GM19035 (cell line): ENCODE data around the gene HBG1.
A peak's percentile ranks its signal among the peaks of the same experiment; 100 is the strongest.
"Not testable (repeated sequence)": the region's sequence is repeated elsewhere in the genome, so short reads cannot be mapped to it uniquely, and the experiment has no call there.

Experiments
- ATAC-seq: cut with Tn5 transposase; IDR thresholded peaks from one replicate; pipeline ENCODE4 v1.9.1; 2021; ENCODE audit not compliant: unreplicated experiment

HBG1 gene

DNA sequence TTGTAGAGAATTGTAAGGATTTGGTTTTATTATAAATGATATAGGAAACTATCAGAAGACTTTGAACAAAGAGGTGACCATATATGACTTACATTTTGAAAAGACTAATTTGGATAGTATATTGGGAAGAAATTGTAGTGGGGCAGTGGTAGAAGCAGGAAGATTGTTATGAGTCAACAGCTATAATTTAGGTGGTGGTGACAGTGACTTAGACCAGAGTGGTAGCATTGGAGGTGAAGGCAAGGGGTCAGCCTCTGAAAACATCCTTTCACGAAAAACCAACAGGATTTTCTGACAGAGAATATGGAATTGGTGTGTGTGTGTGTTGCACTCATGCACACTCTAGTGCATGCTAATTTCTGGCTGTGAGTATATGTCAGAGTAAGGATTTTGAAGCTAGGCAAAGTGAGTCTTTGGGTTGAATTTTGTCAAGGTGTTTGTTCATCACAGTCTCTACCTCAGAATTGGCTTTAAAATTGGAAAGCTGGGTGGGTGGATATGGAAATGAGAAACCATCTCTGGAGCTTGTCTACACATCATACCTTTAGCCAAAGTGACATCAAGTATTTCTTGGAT lies 28.2 kb upstream of the HBG1 start:
- ATAC-seq = peak; percentile 61

DNA sequence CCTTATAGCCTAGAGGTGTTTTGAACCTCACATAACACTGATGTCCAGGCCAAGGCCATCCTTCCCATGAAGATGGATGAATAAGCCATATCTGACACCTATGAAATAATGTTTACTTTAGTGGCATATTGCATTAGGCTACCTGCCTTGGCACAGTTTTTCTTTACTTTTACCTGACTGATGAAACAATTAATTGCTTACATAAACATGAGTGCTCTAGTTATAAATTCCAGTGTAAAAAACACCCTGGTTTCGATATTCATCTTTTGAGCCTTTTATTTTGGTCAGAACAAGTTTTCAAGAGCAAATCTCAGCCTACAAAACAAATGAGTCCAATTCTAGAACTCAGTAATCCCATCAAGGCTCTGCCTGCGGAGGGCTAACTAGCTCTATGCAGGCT lies 27.0 kb upstream of the HBG1 start:
- ATAC-seq = no peak

DNA sequence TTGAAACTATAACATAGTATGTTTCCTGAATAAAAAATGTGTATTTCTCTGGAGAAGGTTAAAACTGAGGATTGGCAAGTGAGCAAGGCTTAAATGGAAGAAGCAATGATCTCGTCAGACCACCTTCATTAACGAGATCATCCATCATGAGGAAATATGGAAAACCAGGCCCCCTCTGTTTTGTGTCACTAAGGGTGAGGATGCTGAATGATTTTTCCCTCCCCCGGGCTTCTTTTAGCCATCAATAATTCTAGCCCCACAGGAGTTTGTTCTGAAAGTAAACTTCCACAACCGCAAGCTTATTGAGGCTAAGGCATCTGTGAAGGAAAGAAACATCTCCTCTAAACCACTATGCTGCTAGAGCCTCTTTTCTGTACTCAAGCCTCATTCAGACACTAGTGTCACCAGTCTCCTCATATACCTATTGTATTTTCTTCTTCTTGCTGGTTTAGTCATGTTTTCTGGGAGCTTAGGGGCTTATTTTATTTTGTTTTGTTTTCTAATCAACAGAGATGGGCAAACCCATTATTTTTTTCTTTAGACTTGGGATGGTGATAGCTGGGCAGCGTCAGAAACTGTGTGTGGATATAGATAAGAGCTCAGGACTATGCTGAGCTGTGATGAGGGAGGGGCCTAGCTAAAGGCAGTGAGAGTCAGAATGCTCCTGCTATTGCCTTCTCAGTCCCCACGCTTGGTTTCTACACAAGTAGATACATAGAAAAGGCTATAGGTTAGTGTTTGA lies 25.9 kb upstream of the HBG1 start:
- no peak for ATAC-seq

DNA sequence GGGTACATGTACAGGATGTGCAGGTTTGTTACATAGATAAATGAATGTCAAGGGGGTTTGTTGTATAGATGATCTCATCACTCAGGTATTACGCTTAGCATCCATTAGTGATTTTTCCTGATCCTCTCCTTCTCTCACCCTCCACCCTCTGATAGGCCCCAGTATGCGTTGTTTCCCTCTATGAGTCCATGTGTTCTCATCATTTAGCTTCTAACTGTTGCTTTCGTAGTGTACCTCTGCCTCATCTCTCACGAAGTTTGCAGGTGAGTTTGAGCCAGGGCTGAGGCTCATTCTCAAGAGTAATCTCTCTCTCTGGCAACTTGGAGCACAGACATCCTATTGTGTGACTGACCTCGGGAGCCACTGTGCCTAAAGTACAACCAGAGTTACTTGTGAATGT lies 24.7 kb upstream of the HBG1 start:
- ATAC-seq = no peak

DNA sequence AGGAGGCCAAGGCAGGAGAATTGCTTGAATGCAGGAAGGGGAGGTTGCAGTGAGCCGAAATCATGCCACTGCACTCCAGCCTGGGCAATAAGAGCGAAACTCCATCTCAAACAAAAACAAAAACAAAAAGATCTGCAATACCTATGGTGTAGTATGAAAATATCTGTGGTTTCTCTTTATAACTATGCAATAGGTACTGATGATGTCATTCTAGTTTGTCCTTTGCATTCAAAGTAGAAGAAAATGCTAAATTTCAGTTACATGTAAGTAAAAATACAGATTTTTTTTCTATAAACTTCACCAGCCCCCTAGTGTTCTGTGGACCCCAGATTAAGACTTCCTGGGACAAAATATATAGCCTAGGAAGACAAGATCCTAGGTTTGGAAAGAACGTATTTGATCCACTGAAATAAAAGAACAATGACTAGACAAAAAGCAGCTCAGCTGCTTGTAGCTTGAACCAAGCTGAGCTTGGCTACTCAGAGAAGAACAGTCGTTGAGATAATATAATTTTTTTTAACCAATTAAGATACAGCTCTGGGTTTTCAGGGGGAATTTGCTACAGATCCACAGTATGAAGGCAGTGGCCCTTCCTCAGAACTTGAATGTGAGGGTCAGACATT lies 22.8 kb upstream of the HBG1 start:
- ATAC-seq = no peak

DNA sequence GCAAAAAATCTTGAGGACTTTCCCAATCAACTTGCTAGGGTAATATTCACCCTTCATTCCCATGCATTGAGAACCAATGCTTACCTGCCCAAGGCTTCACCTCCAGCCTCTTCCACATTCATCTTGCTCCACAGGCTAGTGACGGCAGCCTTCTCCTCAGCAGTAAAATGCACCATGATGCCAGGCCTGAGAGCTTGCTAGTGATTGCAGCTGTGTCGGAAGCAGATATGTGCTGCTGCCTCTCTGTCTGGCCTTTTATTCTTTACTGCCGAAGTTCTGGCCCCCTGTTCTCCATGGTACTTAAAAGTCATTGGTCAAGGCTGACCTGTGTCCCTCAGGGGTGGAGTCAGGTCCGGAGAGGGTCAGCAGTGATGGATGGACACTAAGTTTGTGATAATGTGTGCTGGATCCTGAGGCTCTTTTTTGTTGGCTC lies 20.1 kb upstream of the HBG1 start, which contains the start of gene HBE1:
Gene HBE1, minus strand, starts transcription at position 231 of the 433 bp plus-strand sequence. Its CDS starts 55 bp downstream, at position 176.
- no peak for ATAC-seq

DNA sequence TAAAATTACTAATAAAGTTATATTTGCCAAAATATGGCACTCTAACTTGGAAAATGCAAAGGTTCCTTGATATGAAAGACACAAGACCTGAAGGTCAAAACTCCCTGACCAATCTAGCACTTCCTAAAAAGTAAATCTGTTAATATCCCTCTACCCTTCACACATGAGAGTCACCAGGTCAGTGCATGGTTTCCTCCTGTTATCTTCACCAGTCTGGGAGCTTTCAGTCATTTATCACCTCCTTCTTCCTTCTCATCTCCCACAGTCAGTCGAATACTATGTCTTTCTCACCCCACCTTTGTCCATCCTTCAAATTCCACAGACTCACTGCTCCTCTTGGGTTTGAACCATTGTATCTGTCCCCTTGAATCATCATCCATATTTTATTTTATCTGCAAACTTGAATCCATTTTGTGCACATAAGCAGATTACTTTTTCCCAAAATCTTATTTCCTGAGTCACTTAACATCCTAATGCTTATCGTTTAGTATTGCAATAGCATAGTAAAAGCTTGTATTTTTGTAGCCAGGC lies 17.4 kb upstream of the HBG1 start:
- no peak for ATAC-seq

DNA sequence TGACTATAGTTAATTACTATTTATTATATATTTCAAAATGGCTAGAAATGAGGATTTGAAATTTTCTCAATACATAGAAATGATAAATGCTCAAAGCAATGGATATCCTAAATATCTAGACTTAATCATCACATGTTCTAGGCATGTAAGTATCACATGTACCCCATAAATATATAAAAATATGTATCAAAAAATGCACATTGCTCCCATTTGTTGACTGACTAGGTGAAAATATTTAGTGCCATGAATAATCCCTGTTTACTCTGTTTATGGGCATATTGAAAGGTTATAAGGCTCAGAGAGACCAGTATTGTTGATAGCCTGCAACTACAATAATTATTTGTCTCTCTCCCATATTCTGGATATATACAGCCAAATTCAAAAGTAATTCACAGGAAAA lies 17.0 kb upstream of the HBG1 start:
- ATAC-seq = no peak

DNA sequence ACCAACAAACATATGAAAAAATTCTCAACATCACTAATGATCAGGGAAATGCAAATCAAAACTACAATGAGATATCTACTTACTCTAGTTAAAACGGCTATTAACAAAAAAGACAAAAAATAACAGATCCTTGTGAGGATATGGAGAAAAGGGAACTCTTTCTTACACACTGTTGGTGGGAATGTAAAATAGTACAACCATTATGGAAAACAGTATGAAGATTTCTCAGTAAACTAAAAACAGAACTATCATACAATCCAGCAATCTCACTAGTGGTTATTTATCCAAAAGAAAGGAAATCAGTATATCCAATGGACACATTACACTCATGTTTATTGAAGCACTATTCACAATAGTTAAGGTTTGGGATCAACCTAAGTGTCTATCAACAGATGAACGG lies 16.2 kb upstream of the HBG1 start:
- ATAC-seq = no peak

DNA sequence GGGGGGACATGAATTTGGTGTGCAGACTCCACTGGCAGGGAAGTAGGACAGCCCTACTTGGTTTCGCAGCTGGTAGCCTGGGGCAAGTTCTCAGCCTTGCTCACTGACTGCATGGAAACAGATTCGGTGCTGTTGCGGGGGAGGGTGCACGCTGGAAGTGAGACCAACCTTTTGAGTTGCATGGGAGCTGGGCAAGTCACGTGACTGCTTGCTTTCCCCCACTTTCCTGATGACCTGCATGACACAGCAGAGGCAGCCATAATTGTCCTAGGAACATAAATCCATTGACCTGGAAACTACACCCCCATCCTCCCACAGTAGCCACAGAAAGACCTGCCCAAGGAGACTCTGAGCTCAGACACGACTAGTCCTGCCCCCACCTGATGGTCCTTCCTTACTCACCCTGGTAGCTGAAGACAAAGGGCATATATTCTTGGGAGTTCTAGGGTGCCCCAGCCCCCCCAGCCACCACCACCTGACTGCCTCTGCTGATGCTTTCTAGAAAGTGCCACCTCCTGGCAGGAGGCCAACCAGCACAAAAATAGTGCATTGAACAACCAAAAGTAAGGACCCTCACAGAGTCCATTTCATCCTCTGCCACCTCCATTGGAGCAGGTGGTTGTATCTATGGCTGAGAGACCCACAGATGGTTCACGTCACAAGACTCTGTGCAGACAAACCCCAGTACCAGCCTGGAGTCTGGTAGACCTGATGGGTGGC lies 9.0 kb upstream of the HBG1 start:
- ATAC-seq = no peak

DNA sequence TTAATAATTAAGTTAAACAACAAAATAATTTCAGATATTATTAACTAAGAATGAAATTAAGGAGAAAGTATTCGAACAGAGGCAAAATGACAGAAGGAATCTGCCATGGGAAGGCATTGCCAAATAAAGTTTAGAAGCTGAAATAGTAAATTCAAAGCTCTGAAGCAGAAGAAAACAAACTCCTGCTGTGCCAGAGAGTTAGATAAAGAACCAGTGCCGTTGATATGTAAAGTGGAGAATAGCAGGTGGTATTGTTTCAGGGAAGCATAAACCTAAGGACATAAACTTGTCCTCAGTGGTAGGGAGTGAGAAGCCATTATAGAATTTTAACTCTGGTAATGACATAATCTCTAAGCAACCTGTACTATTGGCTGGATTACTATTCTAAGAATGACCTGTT lies 7.6 kb upstream of the HBG1 start:
- no peak for ATAC-seq

DNA sequence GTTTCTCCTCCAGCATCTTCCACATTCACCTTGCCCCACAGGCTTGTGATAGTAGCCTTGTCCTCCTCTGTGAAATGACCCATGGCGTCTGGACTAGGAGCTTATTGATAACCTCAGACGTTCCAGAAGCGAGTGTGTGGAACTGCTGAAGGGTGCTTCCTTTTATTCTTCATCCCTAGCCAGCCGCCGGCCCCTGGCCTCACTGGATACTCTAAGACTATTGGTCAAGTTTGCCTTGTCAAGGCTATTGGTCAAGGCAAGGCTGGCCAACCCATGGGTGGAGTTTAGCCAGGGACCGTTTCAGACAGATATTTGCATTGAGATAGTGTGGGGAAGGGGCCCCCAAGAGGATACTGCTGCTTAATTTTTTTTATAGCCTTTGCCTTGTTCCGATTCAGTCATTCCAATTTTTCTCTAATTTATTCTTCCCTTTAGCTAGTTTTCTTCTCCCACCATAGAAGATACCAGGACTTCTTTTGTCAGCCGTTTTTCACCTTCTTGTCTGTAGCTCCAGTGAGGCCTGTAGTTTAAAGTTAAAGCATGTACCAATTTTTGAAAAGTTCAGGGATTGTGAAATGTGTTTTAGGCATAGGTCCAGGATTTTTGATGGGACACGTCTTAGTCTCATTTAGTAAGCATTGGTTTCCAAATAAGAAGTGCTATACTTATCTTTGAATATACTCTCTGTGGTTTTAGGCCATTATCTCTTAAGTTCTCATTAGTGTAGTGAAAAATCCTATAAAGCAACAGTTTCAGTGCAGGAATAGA lies 5.2 kb upstream of the HBG1 start, which contains the start of gene HBG2:
Gene HBG2, minus strand, starts transcription at position 136 of the 768 bp plus-strand sequence. Its CDS starts 53 bp downstream, at position 83.
- ATAC-seq = not testable (repeated sequence)

DNA sequence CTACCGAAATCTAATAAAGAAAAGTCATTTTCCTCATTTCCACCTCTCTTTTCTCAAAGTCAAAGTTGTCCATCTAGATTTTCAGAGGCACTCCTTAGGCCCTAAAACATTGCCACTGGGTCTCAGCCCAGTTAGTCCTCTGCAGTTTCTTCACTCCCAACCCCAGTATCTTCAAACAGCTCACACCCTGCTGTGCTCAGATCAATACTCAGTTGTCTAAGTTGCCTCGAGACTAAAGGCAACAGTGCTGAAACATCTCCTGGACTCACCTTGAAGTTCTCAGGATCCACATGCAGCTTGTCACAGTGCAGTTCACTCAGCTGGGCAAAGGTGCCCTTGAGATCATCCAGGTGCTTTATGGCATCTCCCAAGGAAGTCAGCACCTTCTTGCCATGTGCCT lies 4.4 kb upstream of the HBG1 start:
- not testable (repeated sequence) for ATAC-seq

DNA sequence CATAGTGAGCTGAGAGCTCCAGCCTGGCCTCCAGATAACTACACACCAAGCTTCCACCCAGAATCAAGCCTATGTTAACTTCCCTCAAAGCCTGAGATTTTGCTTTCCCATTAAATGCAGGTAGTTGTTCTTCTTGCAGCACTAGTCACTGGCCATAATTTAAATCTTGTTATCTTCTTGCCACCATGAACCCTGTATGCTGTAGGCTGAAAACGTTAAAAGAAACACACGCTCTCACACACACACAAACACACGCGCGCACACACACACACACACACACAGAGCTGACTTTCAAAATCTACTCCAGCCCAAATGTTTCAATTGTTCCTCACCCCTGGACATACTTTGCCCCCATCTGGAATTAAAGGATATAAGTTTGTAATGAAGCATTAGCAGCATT lies 3.8 kb upstream of the HBG1 start:
- not testable (repeated sequence) for ATAC-seq

DNA sequence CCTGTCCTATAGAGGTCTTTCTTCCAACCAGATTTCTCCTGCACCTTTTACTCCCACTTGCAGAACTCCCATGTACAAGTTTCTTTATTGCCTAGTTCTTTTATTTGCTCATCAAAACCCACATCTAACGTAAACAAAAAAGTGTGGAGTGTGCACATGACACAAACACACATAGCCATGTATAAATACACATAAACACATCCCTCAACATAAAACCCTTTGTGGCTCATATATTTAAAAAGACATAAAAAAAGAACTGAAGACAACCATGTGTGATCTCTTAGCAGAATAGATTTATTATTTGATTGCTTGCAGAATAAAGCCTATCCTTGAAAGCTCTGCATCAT lies 3.2 kb upstream of the HBG1 start:
- no peak for ATAC-seq

DNA sequence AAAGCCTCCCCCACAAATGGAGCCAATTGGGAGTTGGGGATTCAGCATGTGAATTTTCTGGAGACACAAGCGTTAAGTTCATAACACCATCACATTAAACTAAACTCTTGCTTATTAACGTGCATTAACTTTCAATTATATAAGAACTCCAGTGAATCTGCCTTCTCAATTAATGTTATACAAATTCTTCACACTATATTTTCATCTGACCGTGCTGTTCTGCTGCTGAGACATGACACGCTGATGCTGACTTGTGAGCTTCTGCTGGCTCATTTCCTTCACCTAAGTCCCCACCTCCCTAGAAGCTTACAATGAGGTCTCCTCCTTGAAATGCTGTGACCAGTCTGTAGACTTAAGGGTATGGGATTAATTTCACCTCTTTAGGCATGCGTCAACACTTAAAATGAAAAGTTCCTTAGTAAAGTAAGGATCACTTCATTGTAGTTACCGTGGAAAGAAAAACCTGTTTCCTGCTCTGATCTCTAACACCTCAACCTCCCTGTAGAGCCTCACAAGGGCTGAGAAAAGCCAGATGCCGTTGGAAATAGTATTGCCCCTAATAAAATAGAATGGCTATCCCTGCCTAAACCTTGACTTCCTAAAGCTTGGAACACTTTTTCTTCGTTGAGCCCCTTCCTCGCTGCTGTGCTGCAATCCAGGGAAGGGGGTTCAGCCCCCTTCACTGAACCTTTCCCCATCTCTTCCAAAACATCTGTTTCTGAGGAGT lies 2.7 kb upstream of the HBG1 start:
- no peak for ATAC-seq

DNA sequence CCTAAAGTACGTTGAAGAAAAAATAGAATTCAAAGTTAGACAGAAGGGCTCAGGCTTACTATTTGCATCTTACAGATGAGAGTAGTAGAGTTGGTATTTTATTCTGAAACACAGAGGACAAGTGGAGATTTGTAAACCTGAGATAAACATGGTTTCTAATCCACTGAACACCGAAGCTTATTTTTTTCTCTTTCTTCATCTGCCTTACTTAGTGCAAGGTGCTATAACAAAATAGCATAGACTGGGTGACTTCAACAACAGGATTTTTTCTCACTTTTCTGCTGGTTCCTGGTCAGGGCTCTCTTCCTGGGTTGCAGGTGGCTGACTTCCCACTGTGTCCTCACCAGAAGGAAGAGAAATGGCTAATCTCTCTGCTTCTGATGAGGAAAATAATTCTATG lies 2.1 kb upstream of the HBG1 start:
- ATAC-seq = no peak

DNA sequence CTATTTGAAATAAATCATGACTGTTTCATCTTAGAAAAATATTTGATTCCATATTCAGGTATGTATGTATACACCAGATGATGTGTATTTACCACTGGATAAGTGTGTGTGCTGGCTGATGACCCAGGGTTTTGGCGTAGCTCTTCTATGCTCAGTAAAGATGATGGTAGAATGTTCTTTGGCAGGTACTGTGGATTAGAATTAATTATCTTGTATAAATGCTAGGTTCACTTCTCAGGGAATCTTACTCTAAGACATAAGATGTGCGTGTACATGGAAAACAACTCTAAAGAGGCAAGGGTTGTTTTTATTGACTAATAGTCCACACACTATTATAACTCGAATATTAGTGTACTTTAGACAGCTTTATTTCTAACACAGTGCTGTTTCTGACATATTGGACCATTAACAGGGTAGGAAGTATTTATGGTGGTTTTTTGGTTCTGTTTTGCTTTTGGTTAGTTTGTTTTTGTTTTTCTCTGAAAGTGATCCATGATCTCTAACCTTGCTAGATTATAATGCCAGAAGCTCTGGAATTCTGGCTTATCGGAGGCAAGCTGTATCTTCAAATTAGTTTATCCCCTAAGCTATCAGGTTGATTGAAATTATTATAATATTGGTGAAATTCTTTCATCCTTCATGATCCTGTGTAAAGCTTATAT lies 1.0 kb upstream of the HBG1 start:
- no peak for ATAC-seq

DNA sequence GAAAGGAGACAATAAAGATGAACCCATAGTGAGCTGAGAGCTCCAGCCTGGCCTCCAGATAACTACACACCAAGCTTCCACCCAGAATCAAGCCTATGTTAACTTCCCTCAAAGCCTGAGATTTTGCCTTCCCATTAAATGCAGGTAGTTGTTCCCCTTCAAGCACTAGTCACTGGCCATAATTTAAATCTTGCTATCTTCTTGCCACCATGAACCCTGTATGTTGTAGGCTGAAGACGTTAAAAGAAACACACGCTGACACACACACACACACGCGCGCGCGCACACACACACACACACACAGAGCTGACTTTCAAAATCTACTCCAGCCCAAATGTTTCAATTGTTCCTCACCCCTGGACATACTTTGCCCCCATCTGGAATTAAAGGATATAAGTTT lies 1.2 kb downstream of the HBG1 start:
- ATAC-seq = not testable (repeated sequence)
